Lower leg skin (tissue), 3 donors: ENCODE data around the gene GRIP1.

ENCODE experiments used
- CTCF ChIP-seq, 3 donors: fragments of 450-650 bp; IDR thresholded peaks; one replicate each; pipeline ENCODE4 v1.5.1; 2016; ENCODE audit warnings: antibody characterized with exemption in 3 of 3, mild to moderate bottlenecking in 3 of 3, moderate library complexity in 2 of 3
- POLR2A ChIP-seq, 2 donors: fragments of 450-650 bp; IDR thresholded peaks; one replicate each; pipeline ENCODE4 v1.6.1; 2016 to 2017; ENCODE audit warnings: antibody characterized with exemption in 2 of 2, mild to moderate bottlenecking in 1 of 2, moderate library complexity in 1 of 2

- no peak for TF ChIP-seq POLR2A (IDR thresholded peaks at IDR 0.05)
- TF ChIP-seq CTCF (IDR thresholded peaks at IDR 0.05), result no peak
These were observed 255.6 kb downstream of the GRIP1 start for GRCh38 chr12:66423266-66423665.
